ENCODE data around the gene SSRP1.

SSRP1 gene

DNA sequence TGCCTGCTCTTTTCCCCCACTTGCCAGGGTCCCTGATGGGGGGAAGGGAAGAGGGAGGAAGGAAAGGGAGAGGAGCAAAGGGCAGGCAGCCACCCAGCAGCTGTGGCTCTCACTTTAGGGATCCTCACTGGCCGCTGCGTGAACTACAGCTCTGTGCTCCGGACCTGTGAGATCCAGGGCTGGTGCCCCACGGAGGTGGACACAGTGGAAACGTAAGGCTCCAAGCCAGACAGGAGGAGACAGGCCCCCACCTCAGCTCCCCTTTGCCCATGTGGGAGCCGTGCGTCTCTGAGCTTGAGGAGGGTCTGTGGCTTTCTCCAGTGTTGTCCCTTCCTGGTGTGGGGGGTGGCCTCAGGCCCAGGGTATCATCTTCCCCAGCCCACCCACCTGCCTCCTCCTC lies 12.4 kb upstream of the SSRP1 start:
- no peak overlapping the region for H3K9ac ChIP-seq (ENCODE audit: low read depth, low read length)
- H3K4me1 ChIP-seq (ENCODE audit: insufficient read depth, low read length), result 0 out of 2 replicates have a peak, but pooled peaks cover 2% of the 10 kb centered on the region
- no peak overlapping the region for H3K4me2 ChIP-seq (ENCODE audit: insufficient read depth, low read length)
- no peak for TF ChIP-seq EZH2 (IDR thresholded peaks at IDR 0.05; ENCODE audit: borderline replicate concordance, low read depth, low read length, severe bottlenecking)
- TF ChIP-seq, protein P1, sequence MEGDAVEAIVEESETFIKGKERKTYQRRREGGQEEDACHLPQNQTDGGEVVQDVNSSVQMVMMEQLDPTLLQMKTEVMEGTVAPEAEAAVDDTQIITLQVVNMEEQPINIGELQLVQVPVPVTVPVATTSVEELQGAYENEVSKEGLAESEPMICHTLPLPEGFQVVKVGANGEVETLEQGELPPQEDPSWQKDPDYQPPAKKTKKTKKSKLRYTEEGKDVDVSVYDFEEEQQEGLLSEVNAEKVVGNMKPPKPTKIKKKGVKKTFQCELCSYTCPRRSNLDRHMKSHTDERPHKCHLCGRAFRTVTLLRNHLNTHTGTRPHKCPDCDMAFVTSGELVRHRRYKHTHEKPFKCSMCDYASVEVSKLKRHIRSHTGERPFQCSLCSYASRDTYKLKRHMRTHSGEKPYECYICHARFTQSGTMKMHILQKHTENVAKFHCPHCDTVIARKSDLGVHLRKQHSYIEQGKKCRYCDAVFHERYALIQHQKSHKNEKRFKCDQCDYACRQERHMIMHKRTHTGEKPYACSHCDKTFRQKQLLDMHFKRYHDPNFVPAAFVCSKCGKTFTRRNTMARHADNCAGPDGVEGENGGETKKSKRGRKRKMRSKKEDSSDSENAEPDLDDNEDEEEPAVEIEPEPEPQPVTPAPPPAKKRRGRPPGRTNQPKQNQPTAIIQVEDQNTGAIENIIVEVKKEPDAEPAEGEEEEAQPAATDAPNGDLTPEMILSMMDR (IDR thresholded peaks at IDR 0.05; ENCODE audit: borderline replicate concordance, extremely low read depth, low read length, poor library complexity, severe bottlenecking), result no peak
- H3K9me3 ChIP-seq (ENCODE audit: insufficient read depth, low read length, severe bottlenecking), result no peaks in the 10 kb centered on the region
- H2AFZ ChIP-seq (ENCODE audit: low read depth, low read length), result no peak overlapping the region
- no peak overlapping the region for H3K27ac ChIP-seq (ENCODE audit: low read length)
- no peaks in the 10 kb centered on the region for H3K36me3 ChIP-seq (ENCODE audit: insufficient read depth, low read length)
- H4K20me1 ChIP-seq (ENCODE audit: insufficient read depth, low read length), result no peaks in the 10 kb centered on the region; the same call in 1 of the 2 replicates
- ATAC-seq (ENCODE audit: insufficient read depth, low read depth) (no peak), DNase-seq (no peak)
- H3K4me3 ChIP-seq (ENCODE audit: low read depth in 1 of 2, low read length in 2 of 2), result no peak overlapping the region
- H3K27me3 ChIP-seq (ENCODE audit: insufficient read depth, low read length, poor library complexity), result peaks cover 5% of the 10 kb centered on the region
- no peaks in the 10 kb centered on the region for H3K79me2 ChIP-seq (ENCODE audit: insufficient read depth, low read length)

DNA sequence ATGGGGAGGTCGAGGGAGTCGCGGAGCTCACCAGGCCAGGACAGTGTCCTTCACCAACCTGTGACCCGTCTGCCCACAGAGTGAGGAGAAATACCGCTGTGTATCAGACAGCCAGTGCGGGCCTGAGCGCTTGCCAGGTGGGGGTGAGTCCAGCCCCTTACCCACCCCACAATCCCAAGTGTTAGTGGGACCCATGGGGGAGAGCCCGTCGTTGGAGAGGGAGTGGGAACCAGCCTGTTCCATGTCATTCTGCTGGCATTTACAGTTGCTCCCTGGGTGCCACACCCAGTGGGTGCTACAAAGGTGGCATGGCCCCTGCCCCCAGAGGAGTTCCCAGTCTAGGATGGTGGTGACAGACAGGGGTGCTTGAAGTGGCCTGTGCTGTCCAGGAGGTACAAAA lies 11.6 kb upstream of the SSRP1 start:
- Histone ChIP-seq H3K27me3 (ENCODE audit: insufficient read depth, low read length, poor library complexity) (no peaks in the 10 kb centered on the region), H3K27ac (ENCODE audit: low read length) (no peak overlapping the region), H3K9me3 (ENCODE audit: insufficient read depth, low read length, severe bottlenecking) (no peaks in the 10 kb centered on the region), H3K79me2 (ENCODE audit: insufficient read depth, low read length) (no peaks in the 10 kb centered on the region), H4K20me1 (ENCODE audit: insufficient read depth, low read length) (no peaks in the 10 kb centered on the region; the same call in 1 of the 2 replicates), H3K9ac (ENCODE audit: low read depth, low read length) (no peak overlapping the region), H2AFZ (ENCODE audit: low read depth, low read length) (no peak overlapping the region), H3K36me3 (ENCODE audit: insufficient read depth, low read length) (no peaks in the 10 kb centered on the region), H3K4me3 (ENCODE audit: low read depth in 1 of 2, low read length in 2 of 2) (no peak overlapping the region), H3K4me1 (ENCODE audit: insufficient read depth, low read length) (0 out of 2 replicates have a peak, but pooled peaks cover 2% of the 10 kb centered on the region), H3K4me2 (ENCODE audit: insufficient read depth, low read length) (no peak overlapping the region)
- DNase-seq, result no peak
- ATAC-seq (ENCODE audit: insufficient read depth, low read depth), result no peak
- no peak for TF ChIP-seq EZH2 (IDR thresholded peaks at IDR 0.05; ENCODE audit: borderline replicate concordance, low read depth, low read length, severe bottlenecking)
- TF ChIP-seq, protein P1 (IDR thresholded peaks at IDR 0.05; ENCODE audit: borderline replicate concordance, extremely low read depth, low read length, poor library complexity, severe bottlenecking), result no peak

DNA sequence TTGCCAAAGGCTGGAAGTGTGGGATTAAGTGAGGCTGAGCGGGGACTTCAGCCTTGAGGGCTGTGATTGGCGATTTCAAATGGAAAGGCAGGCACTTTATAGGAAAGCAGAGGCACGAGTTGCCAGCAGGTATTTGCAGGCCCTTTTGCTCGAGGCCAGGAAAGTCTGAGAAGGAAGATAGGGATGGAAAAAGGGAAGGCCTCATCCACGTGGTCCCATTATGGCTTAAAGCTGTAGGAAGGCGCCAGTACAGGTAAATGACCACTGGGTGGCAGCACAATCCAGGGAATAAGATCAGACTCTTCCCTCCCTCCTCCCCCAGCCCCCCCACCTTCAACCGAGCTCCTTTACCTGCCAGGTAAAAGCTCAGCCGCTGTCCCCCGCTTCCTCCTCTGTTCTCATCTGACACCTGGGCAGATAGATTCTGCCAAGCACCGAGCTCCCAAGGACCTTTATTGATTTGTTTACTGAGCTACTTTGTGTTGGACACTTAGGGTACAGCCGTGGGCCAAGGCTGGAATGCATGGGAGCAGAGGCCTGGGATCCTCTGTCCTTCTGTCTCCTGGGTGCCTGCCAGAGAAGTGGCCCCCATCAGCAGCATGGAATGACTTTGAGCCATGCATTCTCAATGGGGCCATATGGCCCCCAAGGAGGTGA lies 10.0 kb upstream of the SSRP1 start:
- Histone ChIP-seq H3K27me3 (ENCODE audit: insufficient read depth, low read length, poor library complexity) (peaks cover 6% of the 10 kb centered on the region), H3K4me2 (ENCODE audit: insufficient read depth, low read length) (no peak overlapping the region), H3K4me1 (ENCODE audit: insufficient read depth, low read length) (0 out of 2 replicates have a peak, but pooled peaks cover 2% of the 10 kb centered on the region), H3K36me3 (ENCODE audit: insufficient read depth, low read length) (no peaks in the 10 kb centered on the region), H3K4me3 (ENCODE audit: low read depth in 1 of 2, low read length in 2 of 2) (no peak overlapping the region), H4K20me1 (ENCODE audit: insufficient read depth, low read length) (no peaks in the 10 kb centered on the region; the same call in 1 of the 2 replicates), H3K9ac (ENCODE audit: low read depth, low read length) (no peak overlapping the region), H2AFZ (ENCODE audit: low read depth, low read length) (peak overlapping the region; percentile 56; the same call in 1 of the 2 replicates), H3K9me3 (ENCODE audit: insufficient read depth, low read length, severe bottlenecking) (no peaks in the 10 kb centered on the region), H3K79me2 (ENCODE audit: insufficient read depth, low read length) (no peaks in the 10 kb centered on the region), H3K27ac (ENCODE audit: low read length) (no peak overlapping the region)
- TF ChIP-seq, protein P1 (IDR thresholded peaks at IDR 0.05; ENCODE audit: borderline replicate concordance, extremely low read depth, low read length, poor library complexity, severe bottlenecking), result peak; percentile 88
- TF ChIP-seq EZH2 (IDR thresholded peaks at IDR 0.05; ENCODE audit: borderline replicate concordance, low read depth, low read length, severe bottlenecking), result no peak
- DNase-seq (peak; percentile 70), ATAC-seq (ENCODE audit: insufficient read depth, low read depth) (peak; percentile 79)
